Immature natural killer cell (primary cell): ENCODE results near the gene CKAP4. TPM values are rescaled to one million over a fixed set of nuclear protein-coding genes. Genes with fewer than 3 reads are reported as not detected.

Experiments used
- DNase-seq, 3 donors: peaks; one replicate each; pipeline ENCODE4 v3.0.0; 2022; ENCODE audit warnings: mixed read lengths in 1 of 3
- H3K27ac Mint-ChIP-seq, 6 donors: one replicate each; pipeline ENCODE4 v1.8.0; 2020; ENCODE audit warnings: mixed read lengths in 6 of 6, mild to moderate bottlenecking in 5 of 6, inconsistent platforms in 4 of 6, moderate library complexity in 3 of 6
- H3K27me3 Mint-ChIP-seq, 3 donors: one replicate each; pipeline ENCODE4 v1.8.0; 2020 to 2021; ENCODE audit warnings: low read depth in 3 of 3, mild to moderate bottlenecking in 3 of 3, mixed read lengths in 3 of 3, moderate library complexity in 3 of 3, inconsistent platforms in 1 of 3
- H3K36me3 Mint-ChIP-seq, 3 donors: one replicate each; pipeline ENCODE4 v1.8.0; 2020; ENCODE audit warnings: mixed read lengths in 3 of 3, inconsistent platforms in 2 of 3, mild to moderate bottlenecking in 2 of 3
- H3K4me1 Mint-ChIP-seq, 2 donors: one replicate each; pipeline ENCODE4 v1.8.0; 2020; ENCODE audit warnings: inconsistent platforms in 2 of 2, mild to moderate bottlenecking in 2 of 2, mixed read lengths in 2 of 2, moderate library complexity in 1 of 2
- H3K4me3 Mint-ChIP-seq, 5 donors: one replicate each; pipeline ENCODE4 v1.8.0; 2020; ENCODE audit warnings: mild to moderate bottlenecking in 5 of 5, mixed read lengths in 5 of 5, inconsistent platforms in 3 of 5, moderate library complexity in 3 of 5
- H3K9me3 Mint-ChIP-seq, 6 donors: one replicate each; pipeline ENCODE4 v1.8.0; 2020; ENCODE audit warnings: mild to moderate bottlenecking in 6 of 6, mixed read lengths in 6 of 6, inconsistent platforms in 4 of 6, moderate library complexity in 3 of 6
- polyA plus RNA-seq, 3 donors: library from polyadenylated mRNA; unstranded; fragments of 300-500 nt; fragmentation: Illumina TruSeq; gene quantifications; one replicate each; pipeline ENCODE4 v1.2.3, GENCODE V29; 2021

The CKAP4 gene
- polyA plus RNA-seq, 3 donors from 2014 or later = 0.65 to 2.7 (median 1.0) TPM

GRCh38 chr12:106193394-106194215 is 54.2 kb downstream of the CKAP4 start:
- Mint-ChIP-seq H3K9me3 (no peaks in the 10 kb centered on the region), H3K4me1 (no peaks in the 10 kb centered on the region), H3K36me3 (no peaks in the 10 kb centered on the region), H3K27ac (no peak overlapping the region), H3K27me3 (peaks cover 0 to 12% (median 0%) of the 10 kb centered on the region in 3 donors), H3K4me3 (no peak overlapping the region)
- DNase-seq = no peak

GRCh38 chr12:106192659-106193393 is 55.0 kb downstream of the CKAP4 start:
- H3K36me3 Mint-ChIP-seq = no peaks in the 10 kb centered on the region
- no peaks in the 10 kb centered on the region for H3K9me3 Mint-ChIP-seq
- no peaks in the 10 kb centered on the region for H3K4me1 Mint-ChIP-seq

GRCh38 chr12:106190581-106190980 is 57.2 kb downstream of the CKAP4 start:
- H3K27me3 Mint-ChIP-seq = peaks cover 0 to 5% (median 4%) of the 10 kb centered on the region in 3 donors
- H3K36me3 Mint-ChIP-seq = no peaks in the 10 kb centered on the region
- no peaks in the 10 kb centered on the region for H3K9me3 Mint-ChIP-seq

More at GRCh38 chr12:106192659-106193393, 55.0 kb downstream of the CKAP4 start:
- Mint-ChIP-seq H3K4me3 (no peak overlapping the region), H3K27ac (no peak overlapping the region), H3K27me3 (peaks cover 0 to 12% (median 5%) of the 10 kb centered on the region in 3 donors)
- DNase-seq = no peak

GRCh38 chr12:106189341-106189740 is 58.5 kb downstream of the CKAP4 start:
- Mint-ChIP-seq H3K27ac (no peak overlapping the region), H3K36me3 (no peaks in the 10 kb centered on the region)

More at GRCh38 chr12:106190581-106190980, 57.2 kb downstream of the CKAP4 start:
- no peaks in the 10 kb centered on the region for H3K4me1 Mint-ChIP-seq
- DNase-seq = no peak
- H3K4me3 Mint-ChIP-seq = no peak overlapping the region
- H3K27ac Mint-ChIP-seq = no peak overlapping the region

GRCh38 chr12:106188256-106188655 is 59.6 kb downstream of the CKAP4 start:
- peaks cover 0 to 5% (median 0%) of the 10 kb centered on the region in 3 donors for H3K27me3 Mint-ChIP-seq
- H3K9me3 Mint-ChIP-seq = no peaks in the 10 kb centered on the region
- H3K4me3 Mint-ChIP-seq = no peak overlapping the region
- no peak for DNase-seq
- H3K36me3 Mint-ChIP-seq = no peaks in the 10 kb centered on the region
- H3K4me1 Mint-ChIP-seq = no peaks in the 10 kb centered on the region
- no peak overlapping the region for H3K27ac Mint-ChIP-seq

More at GRCh38 chr12:106189341-106189740, 58.5 kb downstream of the CKAP4 start:
- Mint-ChIP-seq H3K27me3 (peaks cover 0 to 5% (median 0%) of the 10 kb centered on the region in 3 donors), H3K4me1 (no peaks in the 10 kb centered on the region), H3K4me3 (no peak overlapping the region), H3K9me3 (no peaks in the 10 kb centered on the region)
- DNase-seq = no peak

Other genes starting within 250 kb of the CKAP4 start
- 1 to 10 TPM in 1 of 3 donors, under 1 TPM in 2; 0.02 to 2.7 (median 0.68) TPM for gene NUAK1, start 109.1 kb downstream of the CKAP4 start, polyA plus RNA-seq
- 10 to 100 TPM; 11.0 to 20.4 (median 18.1) TPM for gene TCP11L2, start 54.7 kb upstream of the CKAP4 start, polyA plus RNA-seq
- 1 to 10 TPM in 2 of 3 donors, not detected in 1; 4.0 to 6.4 TPM for gene POLR3B, start 109.7 kb upstream of the CKAP4 start, polyA plus RNA-seq